Omental fat pad (tissue), 4 donors: ENCODE measurements around the gene SMIM21. TPM values are rescaled to one million over a fixed set of nuclear protein-coding genes. Genes with fewer than 3 reads are reported as not detected.

Experiments
- ATAC-seq: fragments of 150-250 bp; one replicate; pipeline ENCODE4 v1.9.1; 2016; ENCODE audit warnings: mild to moderate bottlenecking, moderate library complexity; ENCODE audit not compliant: low FRiP score
- DNase-seq: peaks from one replicate; pipeline ENCODE4 v3.0.0-alpha.2; 2019; ENCODE audit warnings: low spot score
- total RNA-seq, 4 donors: library from RNA; depleted of rRNA; stranded (reverse); fragments of >200 nt; gene quantifications; one replicate each; pipeline ENCODE4 v1.1.0, GENCODE V29; 2016
- TF ChIP-seq, protein P1 (sequence below), 3 donors: fragments of 450-650 bp; IDR thresholded peaks; one replicate each; pipeline ENCODE4 v1.5.1; 2016 to 2017; ENCODE audit warnings: antibody characterized with exemption in 3 of 3, mild to moderate bottlenecking in 3 of 3, moderate library complexity in 2 of 3

The SMIM21 gene
- total RNA-seq, 4 donors from 2014 or later = not detected

DNA sequence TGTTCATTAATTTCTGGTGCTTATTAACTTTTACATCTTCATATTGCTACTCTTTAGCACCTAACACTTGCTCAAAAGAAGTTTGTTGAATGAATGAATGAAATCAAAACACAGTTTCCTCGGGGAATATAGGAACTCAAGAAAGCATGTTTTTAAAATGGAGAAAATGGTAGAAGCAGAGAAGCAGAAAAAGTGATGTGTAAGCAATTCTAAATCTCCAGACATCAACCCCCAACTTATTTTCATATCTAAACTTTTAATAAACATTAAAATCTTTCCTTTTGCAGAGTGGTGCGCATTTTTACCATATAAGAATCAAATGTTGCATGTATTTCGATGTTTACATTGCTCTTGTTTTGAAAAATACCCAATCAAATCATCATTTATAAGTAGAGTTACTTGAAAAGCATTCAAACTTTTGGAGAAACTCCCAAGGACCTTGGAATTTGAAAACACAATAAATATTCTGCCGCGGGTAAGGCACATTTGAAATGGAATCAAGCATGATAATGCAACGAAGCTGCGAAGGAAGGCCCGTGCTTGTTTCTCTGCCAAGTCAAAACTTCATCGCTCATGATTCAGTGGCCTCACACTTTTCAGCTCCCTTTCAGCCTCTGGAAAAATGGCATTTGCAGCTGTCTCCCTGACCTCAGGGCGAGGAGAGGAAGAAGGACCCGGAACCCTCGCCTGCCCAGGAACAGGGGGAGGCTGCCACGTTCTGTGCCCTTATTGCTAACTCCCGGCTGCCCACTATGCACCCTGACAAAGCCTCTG is 26.7 kb upstream of the SMIM21 start:
- DNase-seq = no peak
- no peak for ATAC-seq
- TF ChIP-seq, protein P1, sequence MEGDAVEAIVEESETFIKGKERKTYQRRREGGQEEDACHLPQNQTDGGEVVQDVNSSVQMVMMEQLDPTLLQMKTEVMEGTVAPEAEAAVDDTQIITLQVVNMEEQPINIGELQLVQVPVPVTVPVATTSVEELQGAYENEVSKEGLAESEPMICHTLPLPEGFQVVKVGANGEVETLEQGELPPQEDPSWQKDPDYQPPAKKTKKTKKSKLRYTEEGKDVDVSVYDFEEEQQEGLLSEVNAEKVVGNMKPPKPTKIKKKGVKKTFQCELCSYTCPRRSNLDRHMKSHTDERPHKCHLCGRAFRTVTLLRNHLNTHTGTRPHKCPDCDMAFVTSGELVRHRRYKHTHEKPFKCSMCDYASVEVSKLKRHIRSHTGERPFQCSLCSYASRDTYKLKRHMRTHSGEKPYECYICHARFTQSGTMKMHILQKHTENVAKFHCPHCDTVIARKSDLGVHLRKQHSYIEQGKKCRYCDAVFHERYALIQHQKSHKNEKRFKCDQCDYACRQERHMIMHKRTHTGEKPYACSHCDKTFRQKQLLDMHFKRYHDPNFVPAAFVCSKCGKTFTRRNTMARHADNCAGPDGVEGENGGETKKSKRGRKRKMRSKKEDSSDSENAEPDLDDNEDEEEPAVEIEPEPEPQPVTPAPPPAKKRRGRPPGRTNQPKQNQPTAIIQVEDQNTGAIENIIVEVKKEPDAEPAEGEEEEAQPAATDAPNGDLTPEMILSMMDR (IDR thresholded peaks at IDR 0.05) = no peak

DNA sequence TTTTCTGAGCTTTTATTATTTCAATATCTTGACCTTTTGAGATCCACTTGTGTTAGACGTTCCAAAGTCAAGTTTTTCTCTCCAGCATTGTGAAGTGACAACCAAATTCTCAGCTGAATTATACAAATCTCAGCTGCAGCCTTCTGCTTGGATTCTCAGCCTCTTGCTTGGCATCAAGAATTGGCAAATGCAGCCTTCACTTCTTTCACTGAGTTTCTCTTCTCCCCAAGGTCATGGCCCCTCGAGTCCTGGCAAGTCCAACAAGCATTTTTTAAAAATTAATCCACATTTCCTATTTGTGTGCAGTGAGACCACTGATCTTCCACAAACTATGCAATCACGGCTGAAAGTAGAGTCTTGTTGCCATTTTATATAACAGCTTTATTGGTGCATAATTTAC is 23.4 kb upstream of the SMIM21 start:
- ATAC-seq (no peak), DNase-seq (no peak)
- TF ChIP-seq, protein P1 (IDR thresholded peaks at IDR 0.05) = no peak

- DNase-seq (no peak), ATAC-seq (no peak)
- TF ChIP-seq, protein P1 (IDR thresholded peaks at IDR 0.05) = no peak
Observed at GRCh38 chr18:75441896-75442295, 14.4 kb upstream of the SMIM21 start.

DNA sequence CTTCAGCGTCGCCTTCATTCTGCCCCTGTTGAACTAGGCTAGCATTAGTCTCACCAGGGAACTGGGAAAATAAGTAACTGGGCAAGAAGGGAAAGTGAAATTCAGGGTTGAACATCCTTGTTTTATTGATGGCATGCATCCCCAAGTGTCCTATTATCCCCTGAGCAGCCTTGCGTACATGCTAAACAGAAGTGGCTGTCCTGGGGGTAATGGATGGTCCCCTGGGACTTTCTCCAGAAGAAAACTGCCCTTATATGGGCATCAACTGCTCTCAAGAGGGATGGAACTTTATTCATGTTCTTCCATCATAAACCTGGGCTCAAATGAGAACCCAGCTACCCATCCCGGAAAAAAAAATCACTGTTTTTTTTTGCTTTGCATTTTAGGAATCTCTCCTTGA is 11.8 kb upstream of the SMIM21 start:
- ATAC-seq (no peak), DNase-seq (no peak)
- TF ChIP-seq, protein P1 (IDR thresholded peaks at IDR 0.05) = no peak

GRCh38 chr18:75438891-75439290 is 11.4 kb upstream of the SMIM21 start:
- TF ChIP-seq, protein P1 (IDR thresholded peaks at IDR 0.05) = no peak
- DNase-seq (no peak), ATAC-seq (no peak)

DNA sequence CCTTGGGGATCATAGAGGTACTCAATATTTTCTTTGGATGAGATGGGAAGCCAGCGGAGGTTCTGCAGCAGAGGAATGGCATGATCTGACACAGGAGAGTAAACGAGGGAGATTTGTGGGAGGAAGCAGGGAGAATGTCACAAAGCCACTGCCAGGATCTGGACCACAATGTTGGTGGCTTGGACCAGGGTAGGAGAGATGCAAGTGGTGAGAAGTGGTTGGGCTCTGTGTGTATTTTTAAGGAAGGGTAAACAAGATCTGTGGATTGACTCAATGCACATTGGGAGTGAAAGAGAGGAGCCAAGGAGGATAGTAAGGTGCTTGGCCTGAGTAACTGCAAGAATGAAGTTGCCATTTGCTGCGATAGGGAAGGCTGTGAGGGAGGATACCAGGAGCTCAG is 10.5 kb upstream of the SMIM21 start:
- ATAC-seq (no peak), DNase-seq (no peak)
- TF ChIP-seq, protein P1 (IDR thresholded peaks at IDR 0.05) = no peak

GRCh38 chr18:75433098-75433497 is 5.6 kb upstream of the SMIM21 start:
- TF ChIP-seq, protein P1 (IDR thresholded peaks at IDR 0.05) = no peak
- no peak for DNase-seq
- no peak for ATAC-seq
